Endothelial cell of umbilical vein (primary cell): ENCODE data around the gene CTBP1. TPM values are rescaled to one million over a fixed set of nuclear protein-coding genes. Genes with fewer than 3 reads are reported as not detected.

ENCODE experiments used
- BruUV-seq: library from RNA; stranded (reverse); fragments of 400-500 nt; replicated peaks from 2 replicates; lab custom pipeline; 2021; lab: Mats Ljungman, UMichigan
- CTCF ChIA-PET: fragments of 300-600, 350-600 bp; sonication (Branson Sonifier 250); formaldehyde crosslinking; loops from one replicate; lab custom pipeline; 2021; ENCODE audit warnings: antibody characterized with exemption, inconsistent platforms; lab: Charles Lee
- POLR2A ChIA-PET: fragments of 300-600, 350-600 bp; sonication (Branson Sonifier 250); formaldehyde crosslinking; loops from one replicate; lab custom pipeline; 2021; ENCODE audit warnings: antibody characterized with exemption, inconsistent platforms; lab: Charles Lee
- DNase-seq: peaks from one replicate; pipeline ENCODE4 v3.0.0-alpha.2; 2011; ENCODE audit warnings: low read depth, low spot score
- FAIRE-seq: peaks from 2 replicates; lab custom pipeline; 2011; peaks lifted over from hg19 to GRCh38; lab: Jason Lieb, UNC
- H2AFZ ChIP-seq: 2 replicates; pipeline ENCODE4 v1.6.0; 2012; ENCODE audit warnings: low read depth, low read length, control low read depth, inconsistent platforms
- H3K27ac ChIP-seq: 2 replicates; pipeline ENCODE4 v1.5.1; 2011; ENCODE audit warnings: low read depth, mild to moderate bottlenecking, control low read depth, low read length, moderate library complexity; ENCODE audit not compliant: insufficient read depth
- H3K27me3 ChIP-seq, 2 experiments: 2 replicates each; pipeline versions ENCODE4 v1.6.0 to v1.6.1; 2011; ENCODE audit warnings: low read length in 2 of 2, mixed read lengths in 1 of 2; ENCODE audit not compliant: control insufficient read depth in 2 of 2, insufficient read depth in 2 of 2
- H3K36me3 ChIP-seq, 2 experiments: 2 replicates in 1 of 2; 3 replicates in 1 of 2; pipeline ENCODE4 v1.5.1; 2011; ENCODE audit warnings: low read length in 2 of 2, mild to moderate bottlenecking in 1 of 2, moderate library complexity in 1 of 2; ENCODE audit not compliant: control insufficient read depth in 2 of 2, insufficient read depth in 2 of 2; ENCODE audit errors: extremely low read depth in 1 of 2
- H3K4me1 ChIP-seq: 3 replicates; pipeline ENCODE4 v1.5.1; 2011; ENCODE audit warnings: mild to moderate bottlenecking, low read length; ENCODE audit not compliant: control insufficient read depth, insufficient read depth; ENCODE audit errors: extremely low read depth
- H3K4me2 ChIP-seq: 2 replicates; pipeline ENCODE4 v1.6.1; 2011; ENCODE audit warnings: low read length, control low read depth, mixed read lengths; ENCODE audit not compliant: insufficient read depth
- H3K4me3 ChIP-seq, 3 experiments: fragments of 200-600 bp in 1 of 3; sonication (generic), shearing (Covaris generic) in 1 of 3; replicated peaks in 1 of 3; 2 replicates each; pipeline ENCODE4 v1.5.1; 2011 to 2016; ENCODE audit warnings: control low read depth in 3 of 3, low read length in 3 of 3, mild to moderate bottlenecking in 2 of 3, inconsistent platforms in 1 of 3, low read depth in 1 of 3, moderate library complexity in 1 of 3; ENCODE audit not compliant: insufficient read depth in 1 of 3
- H3K79me2 ChIP-seq: 2 replicates; pipeline ENCODE4 v1.6.0; 2012; ENCODE audit warnings: low read length, inconsistent platforms; ENCODE audit not compliant: control insufficient read depth, insufficient read depth
- H3K9ac ChIP-seq: replicated peaks from 2 replicates; pipeline ENCODE3; 2011; ENCODE audit warnings: low read length, control low read depth; ENCODE audit not compliant: insufficient read depth; ENCODE audit errors: extremely low read depth
- H3K9me1 ChIP-seq: replicated peaks from 3 replicates; pipeline ENCODE4 v1.6.0; 2011; ENCODE audit warnings: mild to moderate bottlenecking, low read length; ENCODE audit not compliant: control insufficient read depth, insufficient read depth; ENCODE audit errors: extremely low read depth
- H3K9me3 ChIP-seq: replicated peaks from 2 replicates; pipeline ENCODE4 v1.5.1; 2012; ENCODE audit warnings: low read length, inconsistent platforms; ENCODE audit not compliant: control insufficient read depth, insufficient read depth
- H4K20me1 ChIP-seq: replicated peaks from 2 replicates; pipeline ENCODE3; 2011; ENCODE audit warnings: mild to moderate bottlenecking, low read length; ENCODE audit not compliant: control insufficient read depth, insufficient read depth; ENCODE audit errors: extremely low read depth
- EZH2 ChIP-seq: IDR thresholded peaks from 2 replicates; pipeline ENCODE4 v1.6.1; 2012; ENCODE audit warnings: borderline replicate concordance, low read depth, mild to moderate bottlenecking, moderate library complexity, low read length, inconsistent platforms; ENCODE audit not compliant: severe bottlenecking
- FOS ChIP-seq: IDR thresholded peaks from 2 replicates; pipeline ENCODE4 v1.6.1; 2011; ENCODE audit warnings: mild to moderate bottlenecking, low read length, moderate library complexity, borderline replicate concordance; ENCODE audit not compliant: insufficient read depth
- GATA2 ChIP-seq: IDR thresholded peaks from 2 replicates; pipeline ENCODE4 v1.7.0; 2011; ENCODE audit warnings: low read depth, mild to moderate bottlenecking, moderate library complexity, mixed read lengths, low read length; ENCODE audit not compliant: insufficient read length, insufficient read depth
- JUN ChIP-seq: IDR thresholded peaks from 2 replicates; pipeline ENCODE4 v1.6.1; 2011; ENCODE audit warnings: borderline replicate concordance, low read depth; ENCODE audit not compliant: insufficient read length, insufficient read depth
- MYC ChIP-seq: IDR thresholded peaks from one replicate; pipeline ENCODE4 v1.6.1; 2011; ENCODE audit warnings: mild to moderate bottlenecking, low read depth, low read length
- POLR2A ChIP-seq: IDR thresholded peaks from 2 replicates; pipeline ENCODE4 v1.6.1; 2012; ENCODE audit warnings: low read depth, mild to moderate bottlenecking, control low read depth, low read length
- POLR2AphosphoS5 ChIP-seq: IDR thresholded peaks from 2 replicates; pipeline ENCODE4 v1.6.1; 2012; ENCODE audit warnings: low read depth, mild to moderate bottlenecking, control low read depth, low read length, moderate library complexity; ENCODE audit not compliant: insufficient read depth
- dilution Hi-C: fragments of 300-500 bp; cut with MboI; formaldehyde crosslinking; loops from one replicate; pipeline ENCODE4 v1.15.0; 2019; ENCODE audit warnings: low sequenced_read_pairs; ENCODE audit not compliant: extremely low pct_ligation_motif_present
- intact Hi-C: fragments of 100-400 bp; cut with micrococcal nuclease; formaldehyde crosslinking; loops from one replicate; pipeline ENCODE4 v1.10.0; 2022
- polyA plus RNA-seq, 4 experiments: library from polyadenylated mRNA; depleted of rRNA in 3 of 4; stranded (reverse) in 3 of 4; unstranded in 1 of 4; fragments of >200 nt; gene quantifications; 2 replicates each; pipeline versions ENCODE4 v1.2.1 to v1.2.3, GENCODE V29; 2011 to 2012; ENCODE audit warnings: missing spikeins in 1 of 4
- total RNA-seq: library from RNA; stranded (reverse); gene quantifications from 2 replicates; pipeline ENCODE4 v1.2.3, GENCODE V29; 2021
- TF ChIP-seq, protein P1 (sequence below), 2 donors: IDR thresholded peaks; 1 replicate in 1 of 2; 2 replicates in 1 of 2; pipeline ENCODE4 v1.5.1; 2011; ENCODE audit warnings: low read length in 2 of 2, mild to moderate bottlenecking in 2 of 2, moderate library complexity in 2 of 2, control low read depth in 1 of 2, inconsistent platforms in 1 of 2, low read depth in 1 of 2; ENCODE audit not compliant: insufficient read depth in 1 of 2; ENCODE audit errors: extremely low read depth in 1 of 2
- TF ChIP-seq, protein P2 (sequence below): IDR thresholded peaks from 2 replicates; pipeline ENCODE4 v1.6.1; 2011; ENCODE audit not compliant: insufficient read depth, insufficient read length

CTBP1 gene
- total and polyA plus RNA-seq, 2 donors (not counting 3 experiments of a cell fraction or from before 2014, with no cell fraction given): 165 to 167 TPM

DNA sequence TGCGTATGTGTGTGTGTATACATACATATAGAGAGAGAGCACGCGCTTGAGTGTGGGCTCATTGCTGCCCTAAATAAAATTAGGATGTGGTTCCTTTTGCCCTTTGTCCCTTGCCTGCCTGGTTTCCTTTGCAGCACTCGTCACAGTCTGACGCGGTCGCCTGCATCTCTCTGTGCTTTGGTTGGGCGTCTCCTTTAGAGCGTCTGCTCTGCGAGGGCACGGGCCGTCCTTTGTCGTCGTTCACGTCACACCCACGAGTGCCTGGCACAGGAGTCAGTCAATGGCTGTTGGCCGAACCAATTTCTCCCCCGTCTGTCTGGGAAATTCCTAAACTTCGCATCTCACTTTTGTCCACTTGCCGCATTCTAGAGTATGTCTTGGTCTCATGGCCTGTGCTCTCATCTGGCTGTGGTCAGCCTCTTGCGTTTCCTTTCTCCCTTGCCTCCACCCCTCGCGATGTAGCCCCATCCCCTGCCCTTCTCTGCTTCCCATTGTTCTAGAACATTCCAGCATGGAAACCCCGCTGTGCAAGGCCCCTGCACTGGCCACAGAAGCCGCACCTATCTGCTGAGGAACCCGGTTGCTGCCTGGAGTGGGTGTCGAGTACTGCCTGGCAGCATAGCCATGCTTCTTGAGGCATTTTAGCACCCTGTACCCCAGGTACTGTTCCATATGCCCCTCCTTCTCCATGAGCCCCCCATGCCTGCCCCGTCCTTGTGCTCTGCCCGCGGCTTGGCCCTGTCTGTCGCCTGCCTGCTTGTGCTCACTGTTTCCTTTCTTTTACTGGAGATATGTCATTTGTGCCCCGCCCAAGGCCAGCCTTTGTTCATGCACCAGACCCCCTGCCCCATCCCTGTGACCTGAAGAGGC, 48.8 kb upstream of the CTBP1 start:
- CTCF ChIA-PET: interaction anchor here (0.9 kb wide), 1 partner anchor 11 kb away, joined by 3 read pairs; no protein-coding TSS in a partner anchor
- DNase-seq: no peak
- no peak overlapping the region for H3K9ac ChIP-seq

More for the DNA sequence above, 48.8 kb upstream of the CTBP1 start:
- Histone ChIP-seq H2AFZ (no peak overlapping the region), H3K79me2 (peaks cover 89% of the 10 kb centered on the region), H3K27ac (no peak overlapping the region), H3K36me3 (peaks cover 3 to 30% of the 10 kb centered on the region in 2 experiments), H3K4me3 (no peak overlapping the region), H3K4me2 (no peak overlapping the region), H3K9me3 (no peaks in the 10 kb centered on the region), H3K27me3 (no peaks in the 10 kb centered on the region), H3K4me1 (no peaks in the 10 kb centered on the region), H3K9me1 (no peaks in the 10 kb centered on the region), H4K20me1 (peaks cover 2% of the 10 kb centered on the region)
- BruUV-seq: no TSS peak
- TF ChIP-seq FOS: no peak
- no peak for TF ChIP-seq POLR2A
- TF ChIP-seq EZH2: no peak
- TF ChIP-seq POLR2AphosphoS5: no peak
- TF ChIP-seq, protein P1, sequence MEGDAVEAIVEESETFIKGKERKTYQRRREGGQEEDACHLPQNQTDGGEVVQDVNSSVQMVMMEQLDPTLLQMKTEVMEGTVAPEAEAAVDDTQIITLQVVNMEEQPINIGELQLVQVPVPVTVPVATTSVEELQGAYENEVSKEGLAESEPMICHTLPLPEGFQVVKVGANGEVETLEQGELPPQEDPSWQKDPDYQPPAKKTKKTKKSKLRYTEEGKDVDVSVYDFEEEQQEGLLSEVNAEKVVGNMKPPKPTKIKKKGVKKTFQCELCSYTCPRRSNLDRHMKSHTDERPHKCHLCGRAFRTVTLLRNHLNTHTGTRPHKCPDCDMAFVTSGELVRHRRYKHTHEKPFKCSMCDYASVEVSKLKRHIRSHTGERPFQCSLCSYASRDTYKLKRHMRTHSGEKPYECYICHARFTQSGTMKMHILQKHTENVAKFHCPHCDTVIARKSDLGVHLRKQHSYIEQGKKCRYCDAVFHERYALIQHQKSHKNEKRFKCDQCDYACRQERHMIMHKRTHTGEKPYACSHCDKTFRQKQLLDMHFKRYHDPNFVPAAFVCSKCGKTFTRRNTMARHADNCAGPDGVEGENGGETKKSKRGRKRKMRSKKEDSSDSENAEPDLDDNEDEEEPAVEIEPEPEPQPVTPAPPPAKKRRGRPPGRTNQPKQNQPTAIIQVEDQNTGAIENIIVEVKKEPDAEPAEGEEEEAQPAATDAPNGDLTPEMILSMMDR (IDR thresholded peaks at IDR 0.05; ENCODE audit: extremely low read depth in 1 of 2, insufficient read depth in 1 of 2, low read depth in 1 of 2, low read length in 2 of 2): no peak
- TF ChIP-seq, protein P2, sequence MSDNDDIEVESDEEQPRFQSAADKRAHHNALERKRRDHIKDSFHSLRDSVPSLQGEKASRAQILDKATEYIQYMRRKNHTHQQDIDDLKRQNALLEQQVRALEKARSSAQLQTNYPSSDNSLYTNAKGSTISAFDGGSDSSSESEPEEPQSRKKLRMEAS: no peak
- TF ChIP-seq JUN: no peak
- no peak for TF ChIP-seq MYC
- TF ChIP-seq GATA2: no peak
- intact Hi-C loops: no loop called here
- dilution Hi-C loops: no loop called here
- FAIRE-seq: no peak
- POLR2A ChIA-PET: no interaction called here
